Vagina (tissue), 2 donors: ENCODE results near the gene C19orf18.

ENCODE experiments used
- CTCF ChIP-seq, 3 experiments: fragments of 450-650 bp in 2 of 3; fragments of 200-600 bp in 1 of 3; sonication (generic) in 1 of 3; IDR thresholded peaks; one replicate each; pipeline ENCODE4 v1.5.1; 2017 to 2019; ENCODE audit warnings: antibody characterized with exemption in 3 of 3, mild to moderate bottlenecking in 2 of 3, moderate library complexity in 2 of 3
- POLR2A ChIP-seq, 2 donors: fragments of 450-650 bp; IDR thresholded peaks; one replicate each; pipeline ENCODE4 v1.6.1; 2017; ENCODE audit warnings: antibody characterized with exemption in 2 of 2, mild to moderate bottlenecking in 2 of 2, moderate library complexity in 2 of 2
- POLR2AphosphoS5 ChIP-seq, 2 donors: sonication (generic); formaldehyde crosslinking; IDR thresholded peaks; one replicate each; pipeline ENCODE4 v1.9.0; 2017; ENCODE audit warnings: antibody characterized with exemption in 2 of 2, mild to moderate bottlenecking in 2 of 2, low read depth in 1 of 2; ENCODE audit not compliant: insufficient read depth in 1 of 2

GRCh38 chr19:57961785-57962184 lies 12.5 kb downstream of the C19orf18 start:
- TF ChIP-seq POLR2A (IDR thresholded peaks at IDR 0.05) (no peak), POLR2AphosphoS5 (IDR thresholded peaks at IDR 0.05; ENCODE audit: insufficient read depth in 1 of 2, low read depth in 1 of 2) (no peak), CTCF (IDR thresholded peaks at IDR 0.05) (no peak)
